GM12875 (cell line): ENCODE results near the gene PDGFD.

Experiments
- H3K4me3 ChIP-seq: one replicate; pipeline ENCODE4 v1.5.1; 2011; ENCODE audit warnings: low read depth, low read length, control low read depth
- CTCF ChIP-seq: IDR thresholded peaks from 2 replicates; pipeline ENCODE4 v1.5.1; 2011; ENCODE audit warnings: low read depth, mild to moderate bottlenecking, control low read depth, inconsistent platforms, low read length, moderate library complexity, borderline replicate concordance; ENCODE audit not compliant: insufficient read depth

Gene PDGFD

GRCh38 chr11:104060004-104060794 lies 103.7 kb downstream of the PDGFD start:
- no peak overlapping the region for H3K4me3 ChIP-seq
- TF ChIP-seq CTCF, result no peak

- TF ChIP-seq CTCF, result no peak
- H3K4me3 ChIP-seq, result no peak overlapping the region
These were observed 105.3 kb downstream of the PDGFD start for GRCh38 chr11:104058680-104059079.

- TF ChIP-seq CTCF, result no peak
These were observed 106.0 kb downstream of the PDGFD start for GRCh38 chr11:104057908-104058307.

GRCh38 chr11:104055596-104055995 lies 108.4 kb downstream of the PDGFD start:
- no peak overlapping the region for H3K4me3 ChIP-seq
- no peak for TF ChIP-seq CTCF

More at GRCh38 chr11:104057908-104058307, 106.0 kb downstream of the PDGFD start:
- no peak overlapping the region for H3K4me3 ChIP-seq

- no peak for TF ChIP-seq CTCF
- H3K4me3 ChIP-seq, result no peak overlapping the region
These were observed 108.9 kb downstream of the PDGFD start for GRCh38 chr11:104054911-104055529.

GRCh38 chr11:104053743-104054478 lies 110.0 kb downstream of the PDGFD start:
- no peak for TF ChIP-seq CTCF
- H3K4me3 ChIP-seq, result no peak overlapping the region

GRCh38 chr11:104051778-104052177 lies 112.2 kb downstream of the PDGFD start:
- H3K4me3 ChIP-seq, result no peak overlapping the region
- no peak for TF ChIP-seq CTCF
